Esophagus mucosa (tissue), 1 donor: Measurements from ENCODE around the gene NPEPL1. TPM values are rescaled to one million over a fixed set of nuclear protein-coding genes. Genes with fewer than 3 reads are reported as not detected.
A peak's percentile ranks its signal among the peaks of the same experiment; 100 is the strongest.

Source experiments
- ATAC-seq: fragments of 200-7000 bp; cut with Tn5 transposase; one replicate; pipeline ENCODE4 v1.9.1; 2020
- total RNA-seq: library from RNA; stranded (reverse); gene quantifications from one replicate; pipeline ENCODE4 v1.2.4, GENCODE V29; 2023
- donor health status: DM: yes; HTN: yes; CAD: no.

NPEPL1 gene
- total RNA-seq, 1 donor from 2014 or later, result 21.9 TPM

DNA sequence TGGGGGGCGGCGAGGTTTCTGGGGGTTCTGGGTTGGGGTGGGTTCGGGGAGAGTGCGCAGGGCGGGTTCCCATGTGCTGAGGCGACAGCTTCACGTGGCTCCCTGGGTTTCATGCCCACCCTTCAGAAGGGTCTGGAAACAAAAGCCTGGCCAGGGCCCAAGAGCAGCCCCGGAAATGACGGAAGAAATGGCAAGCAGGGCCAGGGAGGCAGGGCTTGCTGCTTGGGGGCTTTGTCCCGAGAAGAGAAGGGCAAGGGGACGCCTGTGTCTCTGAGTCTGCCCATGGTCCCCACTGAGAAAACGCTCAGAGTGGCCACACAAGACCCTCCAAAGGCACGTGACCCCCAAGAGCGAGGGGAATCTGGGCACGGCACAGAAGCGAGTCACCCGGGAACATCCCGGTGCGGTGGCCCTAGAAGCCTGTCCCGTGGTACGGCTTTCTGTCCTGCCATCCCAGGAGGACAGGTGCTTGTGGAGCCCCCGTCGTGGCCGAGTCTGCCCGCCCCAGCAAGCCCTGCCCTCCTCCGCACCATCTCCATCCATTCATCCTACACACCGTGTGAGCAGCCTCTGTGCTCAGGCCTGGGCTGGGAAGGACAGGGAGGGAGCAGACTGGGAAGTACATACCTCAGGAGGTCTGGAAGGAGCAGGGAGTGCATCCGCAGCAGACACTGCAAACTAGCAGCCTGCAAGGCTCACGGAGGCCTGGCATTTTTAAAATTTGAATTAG, 9.0 kb downstream of the NPEPL1 start:
- ATAC-seq, result no peak

- ATAC-seq, result no peak
These were observed 9.5 kb downstream of the NPEPL1 start for GRCh38 chr20:58702161-58702510.

DNA sequence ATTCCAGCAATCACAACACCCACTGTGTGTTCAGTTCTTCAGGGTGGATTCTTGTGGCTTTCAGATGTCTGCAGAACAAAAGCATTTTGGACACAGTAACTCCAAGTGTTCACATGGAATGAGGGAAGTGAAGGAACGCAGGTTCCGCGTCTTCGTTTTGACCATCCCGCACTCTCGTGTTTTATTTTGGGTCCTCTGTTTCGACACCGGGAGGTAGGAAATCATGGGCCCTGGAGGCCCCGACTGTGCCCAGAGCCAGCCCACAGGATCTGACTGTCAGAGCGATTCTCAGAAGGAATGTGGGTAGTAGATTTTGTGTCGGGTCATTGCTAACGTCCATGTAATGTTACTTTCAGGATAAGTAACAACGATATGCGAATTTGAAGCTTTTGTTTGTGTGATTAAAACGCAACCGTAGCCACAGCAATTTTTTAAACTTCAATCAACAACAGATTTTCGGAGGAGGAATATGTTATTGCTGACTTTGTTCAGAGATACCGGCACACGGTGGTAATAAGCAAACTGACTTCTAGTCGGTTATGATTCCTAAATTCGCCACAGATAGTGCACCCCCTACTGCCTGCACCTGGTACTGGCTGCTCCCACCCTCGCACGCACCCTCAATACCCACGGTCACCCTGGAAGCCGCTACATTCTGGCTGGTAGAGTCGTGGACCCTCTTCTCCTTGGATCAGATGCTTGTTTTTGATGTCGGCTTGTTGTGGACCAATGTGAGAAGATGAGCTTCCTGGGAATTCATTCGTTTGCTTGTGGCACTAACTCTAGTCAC, 10.5 kb downstream of the NPEPL1 start:
- no peak for ATAC-seq

GRCh38 chr20:58703765-58704371, 11.3 kb downstream of the NPEPL1 start:
- ATAC-seq, result no peak

DNA sequence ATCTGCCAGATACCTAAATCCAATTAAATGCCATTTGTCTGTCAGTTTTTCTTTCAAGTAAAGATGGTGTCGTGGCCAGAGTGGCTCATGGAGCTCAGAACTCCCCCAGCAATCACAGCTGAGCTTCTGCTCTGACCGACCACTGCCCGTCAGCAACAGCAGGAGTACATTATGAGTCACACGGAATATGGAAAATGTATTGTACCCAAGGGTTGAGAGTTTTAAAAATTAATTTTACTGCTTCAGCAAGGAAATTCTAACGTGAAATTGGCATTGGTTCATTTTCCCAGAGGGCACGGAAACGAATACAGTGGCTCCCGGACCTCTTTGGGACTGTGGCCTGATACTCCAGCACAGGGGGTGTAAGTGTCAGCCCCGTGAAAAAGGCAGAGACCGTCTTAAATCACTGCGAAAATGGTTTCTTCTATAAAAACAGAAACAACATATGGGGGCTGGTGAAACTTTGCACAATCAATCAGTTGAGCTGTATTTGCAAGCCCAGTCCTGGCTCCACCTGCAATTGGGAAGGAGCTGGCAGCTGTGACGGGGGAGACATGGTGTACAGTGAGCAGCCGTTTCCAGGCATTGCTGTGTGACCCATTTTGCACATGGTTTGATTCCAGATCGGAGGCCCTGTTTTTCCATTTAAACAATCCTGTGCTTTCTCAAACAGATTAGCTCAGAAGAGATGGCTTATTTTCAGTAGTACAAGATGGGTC, 12.8 kb downstream of the NPEPL1 start:
- ATAC-seq, result no peak

DNA sequence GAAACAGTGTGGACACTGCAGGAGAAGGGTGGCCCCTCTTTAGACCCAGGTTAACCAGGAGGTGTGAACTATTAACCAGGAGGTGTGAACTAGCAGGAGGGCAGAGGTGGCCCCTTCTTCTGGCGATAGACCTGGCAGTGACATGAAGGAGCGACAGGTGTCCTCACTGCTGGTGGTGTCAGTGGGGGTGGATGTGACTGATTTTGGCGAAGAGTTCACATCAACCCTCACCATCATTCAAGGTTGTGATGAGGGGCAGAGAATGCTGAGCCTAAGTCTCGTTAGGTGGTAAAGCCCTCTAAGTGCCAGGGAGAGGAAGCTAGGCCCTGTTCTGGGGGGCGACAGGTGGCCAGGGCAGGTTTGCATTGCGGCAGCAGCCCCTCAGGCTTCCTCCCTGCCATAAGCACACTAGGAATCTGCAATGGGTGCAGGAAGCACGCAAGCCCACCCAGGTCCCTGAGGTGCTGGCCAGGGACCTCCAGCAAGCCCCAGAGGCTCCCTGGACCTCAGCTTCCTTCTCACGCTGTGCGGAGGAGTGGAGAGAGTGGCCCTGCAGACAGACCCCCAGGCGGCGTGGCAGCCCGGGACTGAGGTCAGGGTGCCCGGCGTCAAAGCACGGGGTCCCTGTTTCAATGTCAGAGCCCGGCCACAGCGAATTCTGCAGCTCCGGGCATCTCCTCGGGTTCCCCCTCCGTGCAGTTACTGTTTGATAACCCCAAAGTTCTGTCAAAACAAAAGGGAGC, 13.7 kb downstream of the NPEPL1 start:
- ATAC-seq, result no peak

GRCh38 chr20:58706975-58707681, 14.5 kb downstream of the NPEPL1 start:
- ATAC-seq, result peak; percentile 10

- ATAC-seq, result no peak
These were observed 15.2 kb downstream of the NPEPL1 start for GRCh38 chr20:58707770-58708169.

GRCh38 chr20:58708246-58708931, 15.8 kb downstream of the NPEPL1 start:
- ATAC-seq, result no peak

DNA sequence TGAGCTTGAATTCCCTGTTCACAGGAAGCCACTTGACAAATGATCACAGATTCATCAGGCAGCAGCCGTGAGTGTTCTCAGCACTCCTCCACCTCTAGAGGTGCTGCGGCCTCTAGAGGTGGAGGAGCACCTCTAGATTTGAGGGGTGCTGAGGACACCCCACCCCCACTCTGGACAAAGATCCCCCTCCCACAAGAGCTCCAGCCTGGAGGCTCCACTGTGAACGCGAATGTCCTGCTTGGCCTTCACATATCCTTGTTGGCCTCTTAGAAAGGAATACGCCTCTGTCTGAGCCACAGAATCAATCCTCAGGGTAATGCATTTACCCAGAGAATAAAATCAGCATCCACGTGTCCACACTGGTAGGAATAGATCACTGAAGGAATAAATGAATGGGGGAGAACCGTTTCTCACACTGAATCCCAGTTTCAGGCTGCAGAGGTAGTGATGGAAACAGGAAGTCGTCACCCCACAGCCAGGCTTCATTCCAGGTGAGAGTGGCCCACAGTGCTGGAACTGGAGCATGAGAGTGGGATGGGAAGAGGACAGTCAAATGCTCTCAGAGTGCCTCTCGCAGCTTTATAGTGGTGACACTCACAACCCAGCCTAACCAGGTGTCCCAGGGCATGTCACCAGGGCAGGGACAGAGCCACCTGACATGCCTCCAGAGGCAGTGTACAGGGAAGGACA, 16.6 kb downstream of the NPEPL1 start:
- ATAC-seq, result no peak

DNA sequence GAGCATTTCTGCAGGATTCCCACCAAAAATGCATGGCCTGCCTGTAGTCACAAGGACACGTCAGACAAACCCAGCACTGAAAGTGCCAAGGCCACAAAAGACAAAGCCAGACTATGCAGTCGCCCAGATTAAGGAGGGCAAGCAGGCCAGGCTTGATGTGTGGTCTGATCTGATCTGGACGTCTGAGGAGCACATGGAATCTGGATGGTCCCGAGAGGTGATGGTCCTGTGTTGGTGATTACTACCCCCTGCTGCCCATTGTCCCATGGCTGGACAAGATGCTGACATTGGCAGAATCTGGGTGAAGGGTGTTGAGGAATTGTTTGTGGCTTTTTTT, 17.1 kb downstream of the NPEPL1 start:
- no peak for ATAC-seq

GRCh38 chr20:58710481-58711265, 18.1 kb downstream of the NPEPL1 start:
- no peak for ATAC-seq

- no peak for ATAC-seq
These were observed 18.9 kb downstream of the NPEPL1 start for GRCh38 chr20:58711266-58712051.

DNA sequence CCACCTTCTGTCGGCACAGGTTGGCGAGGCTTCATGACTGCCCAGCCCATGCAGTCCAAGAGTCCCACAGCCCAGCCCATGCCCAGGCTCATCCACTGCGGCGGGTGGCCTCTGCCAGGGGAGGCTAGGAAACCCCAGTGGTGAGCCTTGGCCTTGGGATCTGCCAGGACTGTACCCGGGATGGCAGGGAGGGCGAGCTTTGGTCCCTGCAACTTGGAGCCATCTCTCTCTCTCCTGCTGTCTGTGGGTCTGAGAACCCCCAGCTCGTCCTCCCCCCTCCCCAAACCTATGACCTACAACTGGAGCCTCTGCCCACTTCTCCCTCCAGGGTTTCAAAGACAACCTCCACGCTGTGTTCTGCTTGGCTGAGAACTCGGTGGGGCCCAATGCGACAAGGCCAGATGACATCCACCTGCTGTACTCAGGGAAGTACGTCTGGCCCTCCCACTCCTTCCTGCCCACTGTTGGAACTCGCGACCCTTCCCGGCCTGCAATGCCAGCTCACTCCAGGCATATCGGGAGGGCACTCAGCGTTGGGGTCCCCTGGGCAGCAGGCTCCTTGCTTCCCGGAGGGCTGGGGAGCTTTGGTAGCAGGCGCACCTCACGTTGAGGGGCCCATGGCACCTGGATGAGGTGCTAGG, 19.7 kb downstream of the NPEPL1 start:
- no peak for ATAC-seq

DNA sequence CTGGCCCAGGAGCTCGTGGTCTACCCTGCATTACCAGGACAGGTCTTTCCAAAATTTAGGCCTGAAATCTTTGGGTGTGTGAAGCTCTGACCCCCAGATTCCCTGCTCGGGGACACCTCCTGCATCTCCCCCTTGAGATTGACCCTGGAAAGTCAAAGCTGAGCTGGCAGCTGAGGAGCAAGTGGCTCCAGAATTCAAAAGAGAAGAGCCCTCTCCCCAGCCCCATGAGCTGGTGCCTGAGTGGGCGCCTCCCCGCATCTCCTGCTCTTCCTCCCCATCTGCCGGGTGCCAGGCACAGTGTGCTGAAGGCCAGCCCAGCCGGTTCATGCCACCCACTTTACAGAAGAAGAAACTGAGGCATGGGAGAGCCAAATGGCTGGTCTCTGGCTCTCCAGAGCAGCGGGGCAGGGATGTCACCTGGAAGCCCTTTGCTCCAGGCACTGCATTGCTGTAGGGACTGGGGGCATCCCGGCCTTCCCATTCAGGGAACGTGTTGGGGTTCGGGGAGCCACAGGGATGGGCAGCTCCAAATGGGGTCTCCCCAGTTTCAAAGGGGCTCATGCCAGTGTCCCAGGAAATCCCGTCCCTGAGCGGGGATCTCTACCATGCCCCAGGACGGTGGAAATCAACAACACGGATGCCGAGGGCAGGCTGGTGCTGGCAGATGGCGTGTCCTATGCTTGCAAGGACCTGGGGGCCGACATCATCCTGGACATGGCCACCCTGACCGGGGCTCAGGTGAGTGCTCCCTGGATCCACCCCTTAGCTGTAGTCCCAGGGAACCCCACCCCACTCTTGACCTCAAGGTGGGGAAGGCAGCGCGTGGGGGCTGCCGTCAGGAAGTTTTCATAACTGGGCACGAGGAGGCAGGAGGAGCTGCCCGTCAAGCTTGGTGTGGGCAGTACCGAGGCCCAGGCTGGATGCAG, 20.5 kb downstream of the NPEPL1 start:
- no peak for ATAC-seq

- ATAC-seq, result no peak
These were observed 21.3 kb downstream of the NPEPL1 start for GRCh38 chr20:58713801-58714339.
